Measurements from ENCODE around the gene PGBD4. TPM values are rescaled to one million over a fixed set of nuclear protein-coding genes. Genes with fewer than 3 reads are reported as not detected.

The PGBD4 gene
- 0.96 TPM for total RNA-seq
- long read RNA-seq, full-length matches to known transcripts: 7 of 7 reads
- long read RNA-seq, partial matches to known transcripts: 0 of 7 reads
- long read RNA-seq, other reads (novel, unspliced or antisense): 0 of 7 reads

DNA sequence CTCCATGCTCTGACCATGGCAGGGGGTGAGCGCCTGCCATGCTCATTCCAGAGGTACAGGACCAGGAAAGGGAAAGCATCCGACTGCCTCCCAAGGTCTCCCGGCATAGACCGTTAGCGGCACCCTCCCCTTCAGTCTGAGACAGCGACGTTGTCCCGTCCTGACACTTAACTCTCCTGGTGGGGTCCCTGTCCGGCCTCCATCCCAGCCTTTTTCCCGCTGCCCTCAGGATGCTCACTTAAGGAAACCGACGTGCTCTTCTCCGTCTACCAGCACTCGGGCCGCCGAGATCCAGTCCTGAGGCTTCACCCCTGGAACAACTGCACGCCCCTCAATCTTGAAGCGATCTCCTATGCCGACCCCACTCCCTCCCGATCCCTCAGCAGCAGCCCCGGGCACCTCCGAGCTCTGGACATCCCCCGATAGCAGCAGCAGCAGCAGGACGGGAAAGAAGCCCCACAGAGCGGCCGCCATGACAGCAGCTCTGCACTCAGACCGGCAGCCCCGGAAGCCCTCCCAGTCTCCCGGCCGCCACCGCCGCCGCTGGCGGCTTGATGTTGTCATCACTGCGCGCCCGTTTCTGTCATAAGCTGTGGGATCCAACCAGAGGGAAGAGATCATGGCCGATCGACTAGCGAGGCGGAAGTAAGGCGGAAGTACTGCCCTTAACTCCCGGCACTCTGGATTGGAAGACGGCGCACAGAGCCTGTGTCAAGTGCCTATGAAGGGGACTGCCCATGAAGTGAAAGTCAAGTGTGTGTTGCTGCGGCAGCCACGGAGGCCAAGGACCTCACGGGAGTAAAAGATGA lies at the start of gene PGBD4, which contains the start of gene EMC7:
PGBD4 (plus strand) TSS at position 718 of the 809 bp plus-strand sequence. CDS start 449 bp downstream, outside the sequence.
EMC7 (minus strand) TSS at position 497 of the 809 bp plus-strand sequence; CDS start at position 474, 23 bp downstream.
- peak; percentile 100 for DNase-seq (ENCODE audit: low spot score)

- no peak for DNase-seq (ENCODE audit: low spot score)
Measured at GRCh38 chr15:34054081-34054707, 47.7 kb upstream of the PGBD4 start.

DNA sequence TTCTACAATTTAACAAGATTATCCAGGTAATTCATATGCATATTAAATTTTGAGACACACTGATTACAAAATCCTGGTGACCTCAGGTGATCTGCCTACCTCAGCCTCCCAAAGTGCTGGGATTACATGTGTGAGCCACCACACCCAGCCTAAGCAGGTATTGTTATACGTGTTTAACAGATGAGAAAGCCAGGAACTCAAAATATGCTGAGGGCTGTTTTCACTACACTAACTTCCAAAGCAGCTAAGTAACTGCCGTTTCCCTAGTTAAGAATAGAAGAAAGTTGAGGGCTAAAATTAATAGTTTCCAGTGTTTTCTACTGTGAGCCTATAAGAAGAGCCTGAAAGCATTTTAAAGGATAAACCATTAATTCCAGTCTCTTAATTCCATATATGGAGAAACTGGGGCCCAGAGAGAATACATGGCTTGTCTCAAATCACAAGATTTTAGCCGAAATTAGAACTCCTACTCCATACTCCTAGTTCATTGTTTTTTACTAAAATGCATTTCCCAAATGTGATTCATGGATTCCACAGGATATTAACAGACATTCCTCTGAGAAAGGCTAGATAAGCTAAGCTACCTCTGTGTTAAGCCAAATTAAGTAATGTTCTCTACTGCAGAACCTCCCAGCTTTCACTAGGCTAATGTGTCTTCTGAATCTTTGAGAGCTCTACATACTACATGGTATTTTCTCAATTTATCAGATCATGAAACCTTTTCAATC lies 45.9 kb upstream of the PGBD4 start:
- no peak for DNase-seq (ENCODE audit: low spot score)

DNA sequence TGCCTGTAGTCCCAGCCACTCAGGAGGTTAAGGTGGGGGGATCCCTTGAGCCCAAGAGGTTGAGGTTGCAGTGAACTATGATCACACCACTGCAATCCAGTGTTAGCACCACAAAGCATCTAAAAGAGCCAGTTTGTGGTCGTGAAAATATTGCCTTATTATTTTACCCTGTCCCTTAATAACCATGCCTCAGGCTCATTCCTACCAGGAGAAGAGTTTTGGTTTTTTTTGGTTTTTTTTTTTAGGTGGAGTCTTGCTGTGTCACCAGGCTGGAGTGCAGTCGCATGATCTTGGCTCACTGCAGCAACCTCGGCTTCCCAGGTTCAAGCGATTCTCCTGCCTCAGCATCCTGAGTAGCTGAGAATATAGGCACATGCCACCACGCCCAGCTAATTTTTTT lies 45.0 kb upstream of the PGBD4 start:
- no peak for DNase-seq (ENCODE audit: low spot score)

GRCh38 chr15:34059476-34059875 lies 42.4 kb upstream of the PGBD4 start:
- no peak for DNase-seq (ENCODE audit: low spot score)

GRCh38 chr15:34059946-34060345 lies 41.9 kb upstream of the PGBD4 start:
- no peak for DNase-seq (ENCODE audit: low spot score)

DNA sequence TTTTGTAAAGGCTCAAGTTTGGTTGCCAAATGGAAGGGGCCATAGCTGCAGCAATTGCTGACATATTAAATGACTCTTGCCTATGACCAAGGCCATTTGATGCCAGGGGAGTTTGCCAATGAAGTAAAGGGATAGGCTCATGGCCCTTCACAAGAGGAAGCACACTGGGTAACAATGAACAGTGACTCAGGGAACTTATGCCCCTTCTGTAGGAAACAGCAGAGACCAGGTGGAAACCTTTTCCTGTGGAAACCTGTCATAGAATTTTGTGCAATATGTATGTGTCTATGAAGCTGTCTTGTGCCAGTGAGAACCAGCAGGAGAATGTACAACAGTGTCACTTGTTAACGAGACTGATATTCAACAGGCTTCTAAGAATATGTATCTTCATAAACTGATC lies 37.4 kb upstream of the PGBD4 start:
- DNase-seq (ENCODE audit: low spot score): no peak

DNA sequence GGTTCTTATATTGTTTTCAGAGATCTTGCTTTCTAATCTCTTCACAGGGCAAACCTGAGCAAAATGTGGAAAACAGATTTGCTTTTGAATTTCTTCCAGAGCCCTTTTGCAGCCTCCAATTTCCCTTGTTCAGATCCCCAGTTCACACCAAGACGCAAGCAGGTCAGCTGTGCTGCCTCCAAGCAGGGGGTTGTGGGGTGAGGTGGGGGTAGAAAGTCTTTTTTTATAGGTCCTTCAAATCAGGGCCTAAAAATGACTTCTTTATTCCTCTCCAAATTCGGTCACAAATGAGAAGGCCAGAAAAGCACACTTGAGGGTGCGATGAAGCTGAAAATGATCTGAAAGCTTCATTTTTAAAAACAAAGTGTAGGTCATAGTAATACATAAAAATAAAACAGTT lies 36.6 kb upstream of the PGBD4 start:
- DNase-seq (ENCODE audit: low spot score): no peak

DNA sequence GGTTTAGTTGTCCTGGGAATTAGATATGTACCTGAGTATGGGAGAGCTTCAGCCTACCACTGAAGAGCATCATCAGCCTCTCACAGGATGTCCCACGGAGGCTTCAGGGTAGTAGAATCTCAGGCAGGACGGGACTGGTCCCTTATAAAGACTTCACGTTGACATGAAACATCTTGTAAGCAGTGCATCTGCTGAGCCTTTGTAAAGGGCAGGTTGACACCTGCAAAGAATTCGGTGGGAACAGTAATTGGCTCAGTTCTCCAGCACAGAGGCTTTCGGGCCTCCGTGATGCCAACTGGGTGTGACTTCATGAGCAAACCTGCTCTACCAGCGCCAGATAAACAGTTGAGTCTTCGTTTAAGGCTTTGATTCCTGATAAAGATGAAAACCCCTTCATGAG lies 35.9 kb upstream of the PGBD4 start:
- DNase-seq (ENCODE audit: low spot score): no peak

DNA sequence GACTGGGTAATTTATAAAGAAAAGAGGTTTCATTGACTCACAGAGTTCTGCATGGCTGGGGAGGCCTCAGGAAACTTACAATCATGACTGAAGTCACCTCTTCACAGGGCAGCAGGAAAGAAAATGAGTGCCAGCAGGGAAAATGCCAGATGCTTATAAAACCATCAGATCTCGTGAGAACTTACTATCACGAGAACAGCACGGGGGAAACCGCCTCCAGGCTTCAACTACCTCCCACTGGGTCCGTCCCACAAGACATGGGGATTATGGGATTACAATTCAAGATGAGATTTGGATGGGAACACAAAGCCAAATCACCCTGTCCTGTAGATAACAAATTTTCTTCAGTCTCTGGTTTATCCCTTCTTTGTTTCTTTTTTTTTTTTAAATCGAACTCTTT lies 31.9 kb upstream of the PGBD4 start:
- DNase-seq (ENCODE audit: low spot score): no peak

DNA sequence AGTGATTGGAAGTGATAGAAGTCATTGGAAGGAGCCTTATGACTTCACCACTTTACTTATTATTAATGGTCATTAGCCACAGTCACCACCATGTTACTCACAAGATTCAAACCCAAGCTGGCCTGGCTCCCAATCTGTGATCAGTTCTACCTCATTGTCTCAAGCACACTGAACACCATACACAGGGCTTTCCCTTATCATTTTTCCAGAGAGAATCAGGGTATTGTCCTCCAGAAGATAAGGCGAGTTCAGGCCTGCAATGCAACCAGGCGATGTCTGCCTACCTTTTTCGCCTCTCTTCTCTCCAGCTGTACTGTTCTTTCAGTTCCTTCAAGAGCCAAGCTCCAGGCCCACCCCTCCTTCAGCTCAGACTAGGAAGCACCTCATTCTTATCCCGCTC lies 25.1 kb upstream of the PGBD4 start:
- DNase-seq (ENCODE audit: low spot score): no peak

DNA sequence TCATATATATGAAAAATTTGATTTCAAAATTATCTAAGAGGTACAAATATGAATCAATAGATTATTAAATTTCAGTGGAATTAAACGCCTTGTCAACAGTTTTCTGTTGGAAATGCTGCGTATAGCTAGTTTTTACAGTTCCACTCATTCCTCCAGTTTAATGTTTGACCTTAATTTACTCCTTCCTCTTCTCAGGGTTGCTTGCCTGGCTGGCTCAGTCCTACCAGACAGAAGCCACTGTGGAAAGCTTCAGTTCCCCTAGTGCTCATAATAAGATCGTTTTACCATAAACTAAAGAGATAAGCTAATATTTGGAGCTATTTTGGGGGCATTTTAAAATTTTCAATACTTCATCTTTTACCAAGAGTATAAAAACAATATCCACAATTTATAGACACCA lies 23.0 kb upstream of the PGBD4 start:
- no peak for DNase-seq (ENCODE audit: low spot score)

GRCh38 chr15:34079904-34080303 lies 22.0 kb upstream of the PGBD4 start:
- DNase-seq (ENCODE audit: low spot score): no peak

GRCh38 chr15:34084086-34084485 lies 17.8 kb upstream of the PGBD4 start:
- no peak for DNase-seq (ENCODE audit: low spot score)

DNA sequence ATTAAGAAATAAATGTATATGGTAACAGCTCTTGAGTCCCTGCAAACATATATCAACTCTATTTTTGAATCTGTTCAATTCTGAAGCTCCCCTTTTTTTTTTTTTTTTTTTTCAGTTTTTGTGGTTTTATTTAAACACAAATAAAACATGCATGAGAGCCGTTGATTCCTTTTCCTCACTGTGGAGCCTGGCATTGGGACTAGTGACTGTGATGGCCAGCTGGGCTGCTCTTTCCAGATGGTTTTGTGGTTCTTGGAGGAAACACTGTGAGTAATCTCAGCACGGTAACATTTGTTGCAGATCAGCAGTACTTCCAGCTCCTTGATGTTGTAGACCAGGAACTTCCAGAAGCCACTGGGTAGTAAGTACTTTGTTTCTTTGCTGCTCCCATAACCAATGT lies 16.1 kb upstream of the PGBD4 start:
- DNase-seq (ENCODE audit: low spot score): no peak

GRCh38 chr15:34099914-34100313 lies 2.0 kb upstream of the PGBD4 start:
- no peak for DNase-seq (ENCODE audit: low spot score)

GRCh38 chr15:34102175-34102925 lies 467 bp downstream of the PGBD4 start:
- DNase-seq (ENCODE audit: low spot score): no peak

DNA sequence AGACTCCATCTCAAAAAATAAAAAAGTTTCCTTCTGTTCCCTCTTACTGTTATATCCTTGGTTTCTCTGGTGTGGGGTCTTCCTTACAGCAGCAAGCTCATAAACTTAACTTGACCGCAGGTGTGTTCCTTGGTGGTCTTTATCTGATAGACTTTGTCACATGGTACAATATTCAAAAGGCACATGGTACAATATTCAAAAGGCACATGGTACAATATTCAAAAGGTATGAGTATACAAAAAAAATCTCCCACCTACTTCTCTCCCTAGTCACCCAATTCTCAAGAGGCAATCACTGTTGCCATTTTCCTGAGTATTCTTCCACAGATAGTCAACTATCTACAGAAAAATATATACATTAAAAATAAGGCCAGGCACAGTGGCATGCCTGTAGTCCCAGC lies 4.5 kb downstream of the PGBD4 start:
- no peak for DNase-seq (ENCODE audit: low spot score)

- no peak for DNase-seq (ENCODE audit: low spot score)
Measured at GRCh38 chr15:34107315-34107714, 5.4 kb downstream of the PGBD4 start.

GRCh38 chr15:34109797-34110663 lies 8.1 kb downstream of the PGBD4 start:
- DNase-seq (ENCODE audit: low spot score): no peak

Measured in mesenteric fat pad (tissue), 1 donor.